Measurements from ENCODE around the gene IGSF8. TPM values are rescaled to one million over a fixed set of nuclear protein-coding genes. Genes with fewer than 3 reads are reported as not detected.

IGSF8 gene
- polyA plus RNA-seq, 1 of the 3 experiments (the other 2 are of a cell fraction) = 67.9 TPM

- no peaks in the 10 kb centered on the region for H3K36me3 ChIP-seq (replicated peaks in 1 of 2; ENCODE audit: control insufficient read depth in 1 of 2, insufficient read depth in 2 of 2, low read length in 1 of 2)
- no peak overlapping the region for H3K4me3 ChIP-seq (ENCODE audit: low read depth in 2 of 2, low read length in 1 of 2)
- peaks cover 0 to 9% of the 10 kb centered on the region in 2 experiments; a peak in 1 of 4 replicates for H3K4me1 ChIP-seq (ENCODE audit: control insufficient read depth in 1 of 2, insufficient read depth in 2 of 2, low read depth in 1 of 2, low read length in 1 of 2)
- no peaks in the 10 kb centered on the region for H3F3A ChIP-seq (replicated peaks; ENCODE audit: insufficient read depth)
- H3K27me3 ChIP-seq (ENCODE audit: insufficient read depth) = peaks cover 48% of the 10 kb centered on the region
- ChIA-PET POLR2A (no interaction called here), CTCF (interaction anchor here (0.8 to 10.7 kb wide), 6 partner anchors 11 to 184 kb away, joined by 3 to 74 read pairs (median 5); partner anchors contain the start of gene KCNJ9)
- no peaks in the 10 kb centered on the region for H4K20me1 ChIP-seq (ENCODE audit: insufficient read depth)
- 54% methylated on average over 5 of the region's 5 CpGs for WGBS (ENCODE audit: low lambda C conversion rate)
- no peak for DNase-seq
- H3K9ac ChIP-seq = no peak overlapping the region
- H3K9me2 ChIP-seq = no peaks in the 10 kb centered on the region
- no peak overlapping the region for H3K27ac ChIP-seq (ENCODE audit: low read depth in 2 of 2, low read length in 1 of 2)
- no peak overlapping the region for H3K4me2 ChIP-seq
- TF ChIP-seq IRF3 (IDR thresholded peaks at IDR 0.05; ENCODE audit: low read depth, low read length) (no peak), RFX5 (IDR thresholded peaks at IDR 0.05; ENCODE audit: low read length) (no peak), NFIC (IDR thresholded peaks at IDR 0.05; ENCODE audit: borderline replicate concordance) (no peak), TAF1 (IDR thresholded peaks at IDR 0.05; ENCODE audit: borderline replicate concordance, low read depth, low read length) (no peak), GABPA (IDR thresholded peaks at IDR 0.05; ENCODE audit: low read depth) (no peak), TEAD4 (IDR thresholded peaks at IDR 0.05; ENCODE audit: borderline replicate concordance, insufficient read depth) (no peak), USF1 (IDR thresholded peaks at IDR 0.05; ENCODE audit: borderline replicate concordance, low read depth) (no peak), JUND (IDR thresholded peaks at IDR 0.05) (no peak), EP300 (IDR thresholded peaks at IDR 0.05; ENCODE audit: borderline replicate concordance in 1 of 2, low read depth in 1 of 2, low read length in 1 of 2) (no peak), FOXJ3 (CRISPR knock-in tag; IDR thresholded peaks at IDR 0.05) (no peak), CTCF (IDR thresholded peaks at IDR 0.05) (no peak), GATA2 (CRISPR knock-in tag; IDR thresholded peaks at IDR 0.05) (no peak), USF2 (IDR thresholded peaks at IDR 0.05; ENCODE audit: borderline replicate concordance, low read depth, low read length) (no peak), FOXM1 (IDR thresholded peaks at IDR 0.05; ENCODE audit: low read depth) (no peak)
- no peaks in the 10 kb centered on the region for H3K79me2 ChIP-seq (ENCODE audit: insufficient read depth)
- no peak overlapping the region for H2AFZ ChIP-seq (ENCODE audit: low read depth)
- no peaks in the 10 kb centered on the region for H3K9me3 ChIP-seq
Measured at GRCh38 chr1:160068225-160068624, 30.2 kb downstream of the IGSF8 start.

Data from SK-N-SH (cell line).